Thyroid gland (tissue), 4 donors: ENCODE data around the gene CDC42SE1. TPM values are rescaled to one million over a fixed set of nuclear protein-coding genes. Genes with fewer than 3 reads are reported as not detected.

Experiments used
- DNase-seq, 2 donors: peaks; one replicate each; pipeline ENCODE4 v3.0.0-alpha.2; 2019
- H3K27ac ChIP-seq, 3 donors: fragments of 200-600 bp; sonication (generic); 1 replicate in 2 of 3; 2 replicates in 1 of 3; pipeline ENCODE4 v1.5.1; 2016 to 2019; ENCODE audit warnings: mild to moderate bottlenecking in 1 of 3, moderate library complexity in 1 of 3
- H3K27me3 ChIP-seq: fragments of 200-600 bp; sonication (generic); one replicate; pipeline ENCODE4 v1.5.1; 2019
- H3K36me3 ChIP-seq, 2 donors: fragments of 200-600 bp; sonication (generic); one replicate each; pipeline ENCODE4 v1.5.1; 2016 to 2019
- H3K4me1 ChIP-seq, 2 donors: fragments of 200-600 bp; sonication (generic); one replicate each; pipeline ENCODE4 v1.5.1; 2017 to 2019
- H3K4me3 ChIP-seq, 3 donors: fragments of 200-600 bp; sonication (generic); replicated peaks in 1 of 3; 1 replicate in 2 of 3; 2 replicates in 1 of 3; pipeline ENCODE4 v1.5.1; 2016; ENCODE audit warnings: mild to moderate bottlenecking in 1 of 3
- H3K9me3 ChIP-seq: fragments of 200-600 bp; sonication (generic); one replicate; pipeline ENCODE4 v1.5.1; 2017
- POLR2A ChIP-seq, 2 donors: fragments of 450-650 bp; IDR thresholded peaks; one replicate each; pipeline ENCODE4 v1.6.1; 2017; ENCODE audit warnings: antibody characterized with exemption in 2 of 2, mild to moderate bottlenecking in 2 of 2, moderate library complexity in 1 of 2
- WGBS, 2 donors: methylation state at CpG; one replicate each; pipeline ENCODE4 v1.1.5; 2017; 5-methylcytosine and 5-hydroxymethylcytosine counted together
- intact Hi-C: fragments of 100-400 bp; cut with DNase I; formaldehyde crosslinking; loops from one replicate; pipeline ENCODE4 v1.15.1; 2023
- total RNA-seq, 4 donors: library from RNA; depleted of rRNA; stranded (reverse); fragments of >200 nt; gene quantifications; one replicate each; pipeline ENCODE4 v1.2.3, GENCODE V29; 2016
- TF ChIP-seq, protein P1 (sequence below), 6 experiments: fragments of 200-600 bp in 3 of 6; fragments of 450-650 bp in 3 of 6; sonication (generic) in 3 of 6; IDR thresholded peaks; one replicate each; pipeline ENCODE4 v1.5.1; 2016 to 2019; ENCODE audit warnings: antibody characterized with exemption in 6 of 6, mild to moderate bottlenecking in 2 of 6, inconsistent platforms in 1 of 6, moderate library complexity in 1 of 6

CDC42SE1 gene
- total RNA-seq, 4 donors from 2014 or later, result 64.9 to 95.3 (median 82.2) TPM

DNA sequence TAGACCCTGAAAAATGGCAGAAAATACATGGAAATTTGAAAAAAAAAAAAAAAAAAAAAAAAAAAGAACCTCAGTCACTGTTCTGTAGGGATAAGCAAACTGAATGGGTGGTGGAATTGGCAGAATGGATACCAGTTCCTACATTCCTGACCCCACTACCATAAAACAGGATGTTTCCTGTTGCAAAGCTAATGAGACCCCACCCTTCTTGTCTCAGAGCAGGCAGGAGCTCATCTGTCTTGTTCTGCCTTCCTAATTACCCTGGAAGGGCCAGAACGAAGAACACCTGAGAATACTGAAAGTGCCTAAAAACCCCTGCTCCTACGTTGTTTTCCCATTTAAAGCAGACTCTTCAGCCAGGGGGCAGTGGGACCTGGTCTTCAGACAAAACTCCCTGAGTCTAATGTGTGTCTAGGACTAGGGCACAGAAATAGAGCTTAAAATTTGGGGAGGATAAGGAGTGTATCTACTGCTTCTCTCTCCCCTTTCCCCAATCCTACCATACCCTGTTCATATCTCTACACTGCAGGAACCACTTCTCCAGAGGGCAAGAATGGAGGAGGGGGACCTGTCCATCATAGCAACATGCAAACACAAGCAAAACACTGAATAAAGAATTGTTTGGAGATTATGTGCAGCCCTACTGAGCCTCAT is 7.9 kb downstream of the CDC42SE1 start:
- no peak for DNase-seq
- 73 to 79% methylated on average over 2 of the region's 2 CpGs for WGBS, 2 donors
- no peak for TF ChIP-seq POLR2A (IDR thresholded peaks at IDR 0.05)
- TF ChIP-seq, protein P1, sequence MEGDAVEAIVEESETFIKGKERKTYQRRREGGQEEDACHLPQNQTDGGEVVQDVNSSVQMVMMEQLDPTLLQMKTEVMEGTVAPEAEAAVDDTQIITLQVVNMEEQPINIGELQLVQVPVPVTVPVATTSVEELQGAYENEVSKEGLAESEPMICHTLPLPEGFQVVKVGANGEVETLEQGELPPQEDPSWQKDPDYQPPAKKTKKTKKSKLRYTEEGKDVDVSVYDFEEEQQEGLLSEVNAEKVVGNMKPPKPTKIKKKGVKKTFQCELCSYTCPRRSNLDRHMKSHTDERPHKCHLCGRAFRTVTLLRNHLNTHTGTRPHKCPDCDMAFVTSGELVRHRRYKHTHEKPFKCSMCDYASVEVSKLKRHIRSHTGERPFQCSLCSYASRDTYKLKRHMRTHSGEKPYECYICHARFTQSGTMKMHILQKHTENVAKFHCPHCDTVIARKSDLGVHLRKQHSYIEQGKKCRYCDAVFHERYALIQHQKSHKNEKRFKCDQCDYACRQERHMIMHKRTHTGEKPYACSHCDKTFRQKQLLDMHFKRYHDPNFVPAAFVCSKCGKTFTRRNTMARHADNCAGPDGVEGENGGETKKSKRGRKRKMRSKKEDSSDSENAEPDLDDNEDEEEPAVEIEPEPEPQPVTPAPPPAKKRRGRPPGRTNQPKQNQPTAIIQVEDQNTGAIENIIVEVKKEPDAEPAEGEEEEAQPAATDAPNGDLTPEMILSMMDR (IDR thresholded peaks at IDR 0.05), result no peak
- Histone ChIP-seq H3K27ac (no peak overlapping the region), H3K4me3 (no peak overlapping the region), H3K4me1 (peaks cover 26 to 34% of the 10 kb centered on the region in 2 donors), H3K9me3 (no peaks in the 10 kb centered on the region), H3K36me3 (peaks cover 36 to 46% of the 10 kb centered on the region in 2 donors), H3K27me3 (no peaks in the 10 kb centered on the region)
- intact Hi-C loops, result no loop called here

DNA sequence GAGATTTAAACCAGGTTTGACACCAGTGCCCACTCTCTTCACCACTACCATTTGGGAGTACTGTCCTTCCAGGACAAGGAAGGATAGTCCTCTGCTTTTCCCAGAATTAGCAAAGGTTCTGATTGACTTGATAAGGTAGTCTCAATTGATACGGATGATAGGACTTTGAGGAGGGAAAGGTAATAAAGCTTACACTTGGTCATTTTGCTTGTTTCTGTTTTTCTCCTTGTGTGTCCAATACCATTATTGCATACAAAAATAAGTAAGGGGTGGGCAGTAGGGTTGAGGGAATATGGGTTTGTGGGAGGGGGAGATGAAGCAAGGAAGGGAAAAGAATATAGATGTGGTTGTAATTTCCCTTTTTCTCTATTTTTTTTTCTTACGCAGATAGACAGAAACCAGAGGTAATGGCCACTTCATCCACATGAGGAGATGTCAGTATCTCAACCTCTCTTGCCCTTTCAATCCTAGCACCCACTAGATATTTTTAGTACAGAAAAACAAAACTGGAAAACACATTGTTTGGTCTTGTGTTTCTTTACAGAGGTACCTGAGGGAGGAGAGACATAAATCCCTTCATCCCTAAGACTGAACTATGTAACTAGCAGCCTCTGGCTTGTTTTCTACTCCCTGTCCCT is 9.3 kb downstream of the CDC42SE1 start:
- intact Hi-C loops, result no loop called here
- TF ChIP-seq POLR2A (IDR thresholded peaks at IDR 0.05), result no peak
- TF ChIP-seq, protein P1 (IDR thresholded peaks at IDR 0.05), result no peak
- Histone ChIP-seq H3K36me3 (peaks cover 31 to 39% of the 10 kb centered on the region in 2 donors), H3K4me1 (peaks cover 13 to 21% of the 10 kb centered on the region in 2 donors), H3K27ac (peak overlapping the region in 2 of 3 donors; percentile 15 to 21), H3K9me3 (no peaks in the 10 kb centered on the region), H3K27me3 (no peaks in the 10 kb centered on the region), H3K4me3 (no peak overlapping the region)
- no peak for DNase-seq
- WGBS, 2 donors, result 83 to 93% methylated on average over 2 of the region's 2 CpGs

DNA sequence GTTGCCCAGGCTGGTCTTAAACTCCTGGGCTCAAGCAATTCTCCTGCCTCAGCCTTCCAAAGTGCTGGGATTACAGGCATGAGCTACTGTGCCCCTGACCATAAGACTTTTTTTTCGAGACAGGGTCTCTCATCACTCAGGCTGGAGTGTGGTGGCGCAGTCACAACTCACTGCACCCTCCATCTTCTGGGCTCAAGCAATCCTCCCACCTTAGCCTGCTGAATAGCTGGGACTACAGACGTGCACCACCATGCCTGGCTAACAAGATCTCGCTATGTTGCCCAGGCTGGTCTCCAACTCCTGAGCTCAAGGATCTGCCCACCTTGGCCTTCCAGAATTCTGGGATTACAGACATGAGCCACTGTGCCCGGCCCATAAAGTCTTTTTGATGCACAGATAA is 10.0 kb downstream of the CDC42SE1 start:
- peak overlapping the region in 1 of 3 donors; percentile 95 for H3K27ac ChIP-seq
- H3K4me1 ChIP-seq, result peaks cover 11 to 18% of the 10 kb centered on the region in 2 donors
- no peaks in the 10 kb centered on the region for H3K27me3 ChIP-seq
- 94 to 97% methylated on average over 5 of the region's 5 CpGs for WGBS, 2 donors
- H3K9me3 ChIP-seq, result no peaks in the 10 kb centered on the region
- no peak overlapping the region for H3K4me3 ChIP-seq
- DNase-seq, result no peak
- no peak for TF ChIP-seq POLR2A (IDR thresholded peaks at IDR 0.05)
- TF ChIP-seq, protein P1 (IDR thresholded peaks at IDR 0.05), result no peak
- peaks cover 25 to 31% of the 10 kb centered on the region in 2 donors for H3K36me3 ChIP-seq
- intact Hi-C loops, result no loop called here

DNA sequence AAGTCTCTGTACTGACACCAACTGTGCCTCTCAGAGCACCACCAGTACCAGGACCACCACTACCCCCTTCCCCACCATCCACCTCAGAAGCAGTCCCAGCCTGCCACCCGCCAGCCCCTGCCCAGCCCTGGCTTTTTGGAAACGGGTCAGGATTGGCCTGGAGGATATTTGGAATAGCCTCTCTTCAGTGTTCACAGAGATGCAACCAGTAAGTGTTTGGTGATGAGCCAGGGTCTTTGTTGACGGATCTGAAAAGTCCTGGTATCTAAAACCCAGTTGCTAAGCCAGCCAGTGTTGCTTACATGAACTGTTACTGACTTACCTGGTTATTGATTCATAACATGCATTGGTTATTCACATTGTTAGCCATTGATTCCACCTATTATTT is 10.8 kb downstream of the CDC42SE1 start:
- H3K9me3 ChIP-seq, result no peaks in the 10 kb centered on the region
- no peaks in the 10 kb centered on the region for H3K27me3 ChIP-seq
- 13 to 15% methylated on average over 2 to 3 of the region's 3 CpGs for WGBS, 2 donors
- peak overlapping the region; percentile 89 to 95 (median 95) for H3K27ac ChIP-seq
- peaks cover 17 to 23% of the 10 kb centered on the region in 2 donors for H3K36me3 ChIP-seq
- DNase-seq, result no peak
- peaks cover 11 to 18% of the 10 kb centered on the region in 2 donors for H3K4me1 ChIP-seq
- TF ChIP-seq POLR2A (IDR thresholded peaks at IDR 0.05), result no peak
- TF ChIP-seq, protein P1 (IDR thresholded peaks at IDR 0.05), result peak in 1 of 6 experiments; percentile 56
- peak overlapping the region in 2 of 3 donors; percentile 69 to 74 for H3K4me3 ChIP-seq
- intact Hi-C loops, result no loop called here
